Superior temporal gyrus (tissue), 1 donor: ENCODE data around the gene FHIT.

Experiments used
- DNase-seq: peaks from one replicate; pipeline ENCODE4 v3.0.0-alpha.2; 2016; ENCODE audit errors: extremely low spot score

FHIT gene

GRCh38 chr3:60764870-60765269, 486.4 kb downstream of the FHIT start:
- no peak for DNase-seq

- DNase-seq = no peak
Measured at GRCh38 chr3:60760145-60760544, 491.1 kb downstream of the FHIT start.

GRCh38 chr3:60759439-60759838, 491.8 kb downstream of the FHIT start:
- DNase-seq = no peak

- DNase-seq = no peak
Measured at GRCh38 chr3:60758831-60759230, 492.4 kb downstream of the FHIT start.

GRCh38 chr3:60758171-60758570, 493.1 kb downstream of the FHIT start:
- no peak for DNase-seq

GRCh38 chr3:60757724-60758123, 493.5 kb downstream of the FHIT start:
- no peak for DNase-seq

- DNase-seq = no peak
Measured at GRCh38 chr3:60756241-60757030, 494.8 kb downstream of the FHIT start.

GRCh38 chr3:60755094-60755493, 496.2 kb downstream of the FHIT start:
- no peak for DNase-seq

GRCh38 chr3:60754617-60755016, 496.6 kb downstream of the FHIT start:
- no peak for DNase-seq

GRCh38 chr3:60752809-60753208, 498.4 kb downstream of the FHIT start:
- DNase-seq = no peak

- DNase-seq = no peak
Measured at GRCh38 chr3:60746695-60747416, 504.4 kb downstream of the FHIT start.

- no peak for DNase-seq
Measured at GRCh38 chr3:60746043-60746638, 505.1 kb downstream of the FHIT start.

- DNase-seq = no peak
Measured at GRCh38 chr3:60743631-60744164, 507.6 kb downstream of the FHIT start.

GRCh38 chr3:60742606-60743145, 508.6 kb downstream of the FHIT start:
- DNase-seq = no peak

GRCh38 chr3:60737633-60738399, 513.4 kb downstream of the FHIT start:
- no peak for DNase-seq

GRCh38 chr3:60730371-60730770, 520.9 kb downstream of the FHIT start:
- no peak for DNase-seq

GRCh38 chr3:60729056-60729455, 522.2 kb downstream of the FHIT start:
- no peak for DNase-seq

GRCh38 chr3:60728006-60728405, 523.2 kb downstream of the FHIT start:
- no peak for DNase-seq

- DNase-seq = no peak
Measured at GRCh38 chr3:60720736-60721135, 530.5 kb downstream of the FHIT start.

GRCh38 chr3:60716573-60716972, 534.7 kb downstream of the FHIT start:
- DNase-seq = no peak

- no peak for DNase-seq
Measured at GRCh38 chr3:60708191-60708975, 542.9 kb downstream of the FHIT start.
